Dedifferentiated amniotic fluid mesenchymal stem cell (primary cell): ENCODE data around the gene ZNF787.
"Not testable (repeated sequence)": the region's sequence is repeated elsewhere in the genome, so short reads cannot be mapped to it uniquely, and the experiment has no call there.

Source experiments
- DNase-seq: peaks from one replicate; pipeline ENCODE4 v3.0.0-alpha.2; 2016; ENCODE audit errors: extremely low spot score

ZNF787 gene

GRCh38 chr19:56105831-56106396 lies 15.2 kb downstream of the ZNF787 start:
- DNase-seq = not testable (repeated sequence)

- no peak for DNase-seq
These were observed 15.9 kb downstream of the ZNF787 start for GRCh38 chr19:56105090-56105701.

- no peak for DNase-seq
These were observed 16.7 kb downstream of the ZNF787 start for GRCh38 chr19:56104423-56104822.

GRCh38 chr19:56103027-56103614 lies 18.0 kb downstream of the ZNF787 start:
- DNase-seq = no peak

- DNase-seq = no peak
These were observed 19.2 kb downstream of the ZNF787 start for GRCh38 chr19:56101746-56102535.

GRCh38 chr19:56101095-56101494 lies 20.0 kb downstream of the ZNF787 start:
- no peak for DNase-seq

- DNase-seq = no peak
These were observed 21.2 kb downstream of the ZNF787 start for GRCh38 chr19:56099638-56100539.

GRCh38 chr19:56098731-56099568 lies 22.1 kb downstream of the ZNF787 start:
- no peak for DNase-seq

- DNase-seq = not testable (repeated sequence)
These were observed 22.9 kb downstream of the ZNF787 start for GRCh38 chr19:56098237-56098636.

GRCh38 chr19:56097776-56098175 lies 23.3 kb downstream of the ZNF787 start:
- no peak for DNase-seq

GRCh38 chr19:56097306-56097705 lies 23.8 kb downstream of the ZNF787 start:
- DNase-seq = no peak

- no peak for DNase-seq
These were observed 24.4 kb downstream of the ZNF787 start for GRCh38 chr19:56096665-56097064.

GRCh38 chr19:56094449-56094848 lies 26.6 kb downstream of the ZNF787 start:
- DNase-seq = no peak

- no peak for DNase-seq
These were observed 28.1 kb downstream of the ZNF787 start for GRCh38 chr19:56092685-56093631.

- DNase-seq = no peak
These were observed 29.1 kb downstream of the ZNF787 start for GRCh38 chr19:56091751-56092546.

GRCh38 chr19:56091066-56091490 lies 30.0 kb downstream of the ZNF787 start:
- DNase-seq = no peak

- DNase-seq = no peak
These were observed 31.8 kb downstream of the ZNF787 start for GRCh38 chr19:56089344-56089743.

- no peak for DNase-seq
These were observed 32.4 kb downstream of the ZNF787 start for GRCh38 chr19:56088497-56089215.
